HCT116 (cell line): ENCODE data around the gene BEND6.

Source experiments
- CEBPB ChIP-seq: IDR thresholded peaks from 2 replicates; pipeline ENCODE4 v1.6.1; 2012; ENCODE audit warnings: low read depth
- CTCF ChIP-seq, 3 experiments: fragments of 200-600 bp in 1 of 3; sonication (generic) in 1 of 3; IDR thresholded peaks in 2 of 3; conservative IDR thresholded peaks in 1 of 3; 2 replicates each; pipeline ENCODE4 v1.5.1; 2012 to 2017; ENCODE audit warnings: low read depth in 2 of 3, low read length in 2 of 3, antibody characterized with exemption in 1 of 3, borderline replicate concordance in 1 of 3, control low read depth in 1 of 3, mild to moderate bottlenecking in 1 of 3, mixed read lengths in 1 of 3, mixed run types in 1 of 3, moderate library complexity in 1 of 3; ENCODE audit not compliant: insufficient read depth in 1 of 3
- EZH2 ChIP-seq: fragments of 200-600 bp; sonication (generic); IDR thresholded peaks from 2 replicates; pipeline ENCODE4 v1.6.1; 2017; ENCODE audit warnings: antibody characterized with exemption, mixed run types
- POLR2A ChIP-seq: IDR thresholded peaks from 2 replicates; pipeline ENCODE4 v1.7.0; 2011; ENCODE audit warnings: borderline replicate concordance; ENCODE audit not compliant: insufficient read depth, insufficient read length; ENCODE audit errors: extremely low read depth
- RAD21 ChIP-seq: IDR thresholded peaks from 2 replicates; pipeline ENCODE4 v1.6.1; 2012; ENCODE audit warnings: low read depth, mild to moderate bottlenecking
- SIN3A ChIP-seq: IDR thresholded peaks from 2 replicates; pipeline ENCODE4 v1.6.1; 2012; ENCODE audit warnings: low read depth
- ZBTB33 ChIP-seq: IDR thresholded peaks from 2 replicates; pipeline ENCODE4 v1.6.1; 2011; ENCODE audit warnings: mild to moderate bottlenecking, low read length, moderate library complexity; ENCODE audit not compliant: insufficient replicate concordance; ENCODE audit errors: extremely low read depth
- ZFX ChIP-seq: fragments of 450-650 bp; IDR thresholded peaks from 2 replicates; pipeline ENCODE4 v1.6.1; 2017

GRCh38 chr6:56946368-56946767, 8.5 kb upstream of the BEND6 start:
- no peak for TF ChIP-seq EZH2
- TF ChIP-seq CTCF (IDR thresholded peaks at IDR 0.05 in 2 of 3, conservative IDR thresholded peaks at IDR 0.05 in 1 of 3; ENCODE audit: borderline replicate concordance in 1 of 3, insufficient read depth in 1 of 3, low read depth in 2 of 3, low read length in 2 of 3), result no peak
- no peak for TF ChIP-seq ZBTB33
- no peak for TF ChIP-seq POLR2A
- no peak for TF ChIP-seq RAD21
- no peak for TF ChIP-seq CEBPB
- TF ChIP-seq SIN3A, result no peak
- TF ChIP-seq ZFX, result no peak
